Measurements from ENCODE around the gene CLTCL1.

DNA sequence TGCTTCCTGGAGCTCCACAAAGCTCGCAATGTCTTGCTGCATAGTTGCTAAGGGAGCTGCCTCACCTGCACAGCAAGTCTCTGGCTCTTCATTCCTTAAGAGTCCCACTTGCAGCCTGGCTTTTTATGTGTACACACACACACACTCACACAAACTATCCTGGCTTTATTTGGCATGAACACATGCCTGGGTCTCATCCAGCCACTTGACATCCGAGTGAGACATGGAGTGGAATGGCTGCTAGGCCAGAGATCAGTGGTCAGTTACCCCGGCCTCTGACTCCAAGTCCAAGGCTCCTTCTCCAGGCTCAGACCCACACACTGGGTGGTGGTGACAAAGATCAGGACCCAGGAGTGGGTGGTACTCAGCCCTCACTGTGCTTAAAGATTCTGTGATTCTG lies 37.9 kb upstream of the CLTCL1 start:
- TF ChIP-seq, protein P1, sequence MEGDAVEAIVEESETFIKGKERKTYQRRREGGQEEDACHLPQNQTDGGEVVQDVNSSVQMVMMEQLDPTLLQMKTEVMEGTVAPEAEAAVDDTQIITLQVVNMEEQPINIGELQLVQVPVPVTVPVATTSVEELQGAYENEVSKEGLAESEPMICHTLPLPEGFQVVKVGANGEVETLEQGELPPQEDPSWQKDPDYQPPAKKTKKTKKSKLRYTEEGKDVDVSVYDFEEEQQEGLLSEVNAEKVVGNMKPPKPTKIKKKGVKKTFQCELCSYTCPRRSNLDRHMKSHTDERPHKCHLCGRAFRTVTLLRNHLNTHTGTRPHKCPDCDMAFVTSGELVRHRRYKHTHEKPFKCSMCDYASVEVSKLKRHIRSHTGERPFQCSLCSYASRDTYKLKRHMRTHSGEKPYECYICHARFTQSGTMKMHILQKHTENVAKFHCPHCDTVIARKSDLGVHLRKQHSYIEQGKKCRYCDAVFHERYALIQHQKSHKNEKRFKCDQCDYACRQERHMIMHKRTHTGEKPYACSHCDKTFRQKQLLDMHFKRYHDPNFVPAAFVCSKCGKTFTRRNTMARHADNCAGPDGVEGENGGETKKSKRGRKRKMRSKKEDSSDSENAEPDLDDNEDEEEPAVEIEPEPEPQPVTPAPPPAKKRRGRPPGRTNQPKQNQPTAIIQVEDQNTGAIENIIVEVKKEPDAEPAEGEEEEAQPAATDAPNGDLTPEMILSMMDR (IDR thresholded peaks at IDR 0.05), result no peak
- TF ChIP-seq POLR2A (IDR thresholded peaks at IDR 0.05) (no peak), EP300 (IDR thresholded peaks at IDR 0.05) (no peak), POLR2AphosphoS5 (IDR thresholded peaks at IDR 0.05) (no peak)
